ENCODE data around the gene NMNAT2. TPM values are rescaled to one million over a fixed set of nuclear protein-coding genes. Genes with fewer than 3 reads are reported as not detected.
A peak's percentile ranks its signal among the peaks of the same experiment; 100 is the strongest.
"Not testable (repeated sequence)": the region's sequence is repeated elsewhere in the genome, so short reads cannot be mapped to it uniquely, and the experiment has no call there.

Gene NMNAT2
- total and polyA plus RNA-seq, 3 experiments from 2014 or later = not detected

- POLR2A ChIA-PET = no interaction called here
- H3K4me1 Mint-ChIP-seq = no peaks in the 10 kb centered on the region
- H3K4me3 ChIP-seq (ENCODE audit: low read length) = no peak overlapping the region
- H3K9me3 Mint-ChIP-seq = no peaks in the 10 kb centered on the region
- H3K9me3 ChIP-seq (ENCODE audit: low read length) = no peaks in the 10 kb centered on the region
- no peak overlapping the region for H3K27ac Mint-ChIP-seq
- H3K27me3 ChIP-seq (ENCODE audit: insufficient read depth, low read length, poor library complexity, severe bottlenecking) = no peaks in the 10 kb centered on the region
- CTCF ChIA-PET = no interaction called here
- no peak overlapping the region for H3K4me3 Mint-ChIP-seq
- DNase-seq = no peak
- peaks cover 15 to 43% of the 10 kb centered on the region in 2 donors for H3K27me3 Mint-ChIP-seq
- no peaks in the 10 kb centered on the region for H3K36me3 ChIP-seq (ENCODE audit: insufficient read depth, low read length)
- no peak overlapping the region for H3K27ac ChIP-seq (ENCODE audit: low read depth, low read length)
- no peaks in the 10 kb centered on the region for H3K4me1 ChIP-seq (ENCODE audit: insufficient read depth, low read length)
- H3K36me3 Mint-ChIP-seq = no peaks in the 10 kb centered on the region
Observed at GRCh38 chr1:183432548-183432875, 14.3 kb upstream of the NMNAT2 start.

GRCh38 chr1:183431840-183432547 is 13.8 kb upstream of the NMNAT2 start:
- H3K27ac Mint-ChIP-seq = no peak overlapping the region
- H3K4me3 Mint-ChIP-seq = no peak overlapping the region
- H3K27me3 ChIP-seq (ENCODE audit: insufficient read depth, low read length, poor library complexity, severe bottlenecking) = no peaks in the 10 kb centered on the region
- H3K4me3 ChIP-seq (ENCODE audit: low read length) = no peak overlapping the region
- H3K9me3 Mint-ChIP-seq = no peaks in the 10 kb centered on the region
- H3K27ac ChIP-seq (ENCODE audit: low read depth, low read length) = no peak overlapping the region
- peaks cover 15 to 43% of the 10 kb centered on the region in 2 donors for H3K27me3 Mint-ChIP-seq
- ChIA-PET POLR2A (no interaction called here), CTCF (no interaction called here)
- no peaks in the 10 kb centered on the region for H3K4me1 Mint-ChIP-seq
- no peaks in the 10 kb centered on the region for H3K4me1 ChIP-seq (ENCODE audit: insufficient read depth, low read length)
- no peak for DNase-seq
- H3K36me3 ChIP-seq (ENCODE audit: insufficient read depth, low read length) = no peaks in the 10 kb centered on the region
- no peaks in the 10 kb centered on the region for H3K36me3 Mint-ChIP-seq
- H3K9me3 ChIP-seq (ENCODE audit: low read length) = no peaks in the 10 kb centered on the region

- H3K4me3 Mint-ChIP-seq; H3K27ac ChIP-seq (ENCODE audit: low read depth, low read length); H3K4me1 Mint-ChIP-seq; H3K27ac Mint-ChIP-seq; H3K36me3 ChIP-seq (ENCODE audit: insufficient read depth, low read length); H3K9me3 ChIP-seq (ENCODE audit: low read length); H3K4me3 ChIP-seq (ENCODE audit: low read length); POLR2A ChIA-PET; H3K36me3 Mint-ChIP-seq; CTCF ChIA-PET; H3K9me3 Mint-ChIP-seq; H3K27me3 ChIP-seq (ENCODE audit: insufficient read depth, low read length, poor library complexity, severe bottlenecking); DNase-seq; H3K4me1 ChIP-seq (ENCODE audit: insufficient read depth, low read length): not testable (repeated sequence)
- peaks cover 17 to 38% of the 10 kb centered on the region in 2 donors for H3K27me3 Mint-ChIP-seq
Observed at GRCh38 chr1:183427591-183427990, 9.4 kb upstream of the NMNAT2 start.

GRCh38 chr1:183424691-183425090 is 6.5 kb upstream of the NMNAT2 start:
- no peak overlapping the region for H3K4me3 Mint-ChIP-seq
- no peak for DNase-seq
- no peaks in the 10 kb centered on the region for H3K4me1 ChIP-seq (ENCODE audit: insufficient read depth, low read length)
- peaks cover 24 to 43% of the 10 kb centered on the region in 2 donors for H3K27me3 Mint-ChIP-seq
- ChIA-PET POLR2A (no interaction called here), CTCF (no interaction called here)
- no peak overlapping the region for H3K27ac Mint-ChIP-seq
- H3K36me3 Mint-ChIP-seq = no peaks in the 10 kb centered on the region
- H3K9me3 ChIP-seq (ENCODE audit: low read length) = no peaks in the 10 kb centered on the region
- no peak overlapping the region for H3K27ac ChIP-seq (ENCODE audit: low read depth, low read length)
- no peaks in the 10 kb centered on the region for H3K4me1 Mint-ChIP-seq
- H3K9me3 Mint-ChIP-seq = peaks cover 0 to 6% (median 0%) of the 10 kb centered on the region in 5 donors
- H3K36me3 ChIP-seq (ENCODE audit: insufficient read depth, low read length) = no peaks in the 10 kb centered on the region
- H3K27me3 ChIP-seq (ENCODE audit: insufficient read depth, low read length, poor library complexity, severe bottlenecking) = no peaks in the 10 kb centered on the region
- no peak overlapping the region for H3K4me3 ChIP-seq (ENCODE audit: low read length)

DNA sequence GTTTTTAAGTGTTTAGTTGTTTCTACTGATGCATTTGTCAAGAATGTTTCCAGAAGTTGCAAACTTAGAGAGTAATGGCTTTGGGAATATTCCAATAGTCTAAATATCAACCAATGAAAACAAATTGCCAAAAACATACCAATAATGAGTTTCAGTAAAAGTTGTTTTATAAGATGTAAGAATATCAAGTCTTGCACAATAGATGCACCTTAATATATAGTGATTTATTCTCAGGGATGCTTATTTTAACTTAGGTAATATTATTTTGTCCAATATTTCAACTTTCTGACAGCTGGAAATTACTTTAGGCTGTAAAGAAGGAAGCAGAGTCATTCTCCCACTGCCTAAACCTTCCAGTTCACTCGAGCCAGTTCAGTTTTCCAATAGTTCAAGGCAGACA is 5.4 kb upstream of the NMNAT2 start:
- Histone ChIP-seq H3K27me3 (ENCODE audit: insufficient read depth, low read length, poor library complexity, severe bottlenecking) (peaks cover 8% of the 10 kb centered on the region), H3K4me1 (ENCODE audit: insufficient read depth, low read length) (no peaks in the 10 kb centered on the region), H3K36me3 (ENCODE audit: insufficient read depth, low read length) (no peaks in the 10 kb centered on the region), H3K4me3 (ENCODE audit: low read length) (no peak overlapping the region), H3K9me3 (ENCODE audit: low read length) (no peaks in the 10 kb centered on the region), H3K27ac (ENCODE audit: low read depth, low read length) (no peak overlapping the region)
- H3K9me3 Mint-ChIP-seq = peaks cover 0 to 6% (median 3%) of the 10 kb centered on the region in 5 donors
- CTCF ChIA-PET = no interaction called here
- peaks cover 31 to 52% of the 10 kb centered on the region in 2 donors for H3K27me3 Mint-ChIP-seq
- DNase-seq = no peak
- no peaks in the 10 kb centered on the region for H3K36me3 Mint-ChIP-seq
- POLR2A ChIA-PET = no interaction called here
- H3K27ac Mint-ChIP-seq = no peak overlapping the region
- H3K4me3 Mint-ChIP-seq = no peak overlapping the region
- peaks cover 2 to 3% (median 3%) of the 10 kb centered on the region in 3 donors for H3K4me1 Mint-ChIP-seq

- Mint-ChIP-seq H3K4me3 (no peak overlapping the region), H3K27ac (no peak overlapping the region)
Observed at GRCh38 chr1:183419399-183419798, 1.2 kb upstream of the NMNAT2 start.

GRCh38 chr1:183418696-183419095 is 516 bp upstream of the NMNAT2 start:
- H3K4me1 Mint-ChIP-seq = peaks cover 25 to 28% (median 26%) of the 10 kb centered on the region in 3 donors
- H3K4me3 Mint-ChIP-seq = peak overlapping the region in 5 of 7 donors; percentile 30 to 63 (median 56)
- Histone ChIP-seq H3K4me3 (ENCODE audit: low read length) (no peak overlapping the region), H3K27me3 (ENCODE audit: insufficient read depth, low read length, poor library complexity, severe bottlenecking) (peaks cover 31% of the 10 kb centered on the region), H3K9me3 (ENCODE audit: low read length) (no peaks in the 10 kb centered on the region), H3K36me3 (ENCODE audit: insufficient read depth, low read length) (no peaks in the 10 kb centered on the region), H3K27ac (ENCODE audit: low read depth, low read length) (no peak overlapping the region), H3K4me1 (ENCODE audit: insufficient read depth, low read length) (peaks cover 6% of the 10 kb centered on the region)
- no peak for DNase-seq
- H3K27ac Mint-ChIP-seq = no peak overlapping the region
- H3K9me3 Mint-ChIP-seq = peaks cover 0 to 11% (median 2%) of the 10 kb centered on the region in 5 donors
- no peaks in the 10 kb centered on the region for H3K36me3 Mint-ChIP-seq
- H3K27me3 Mint-ChIP-seq = peaks cover 56 to 85% of the 10 kb centered on the region in 2 donors
- POLR2A ChIA-PET = no interaction called here
- CTCF ChIA-PET = no interaction called here

More at GRCh38 chr1:183419399-183419798, 1.2 kb upstream of the NMNAT2 start:
- Histone ChIP-seq H3K36me3 (ENCODE audit: insufficient read depth, low read length) (no peaks in the 10 kb centered on the region), H3K4me1 (ENCODE audit: insufficient read depth, low read length) (peaks cover 6% of the 10 kb centered on the region), H3K4me3 (ENCODE audit: low read length) (no peak overlapping the region), H3K27me3 (ENCODE audit: insufficient read depth, low read length, poor library complexity, severe bottlenecking) (peaks cover 31% of the 10 kb centered on the region), H3K9me3 (ENCODE audit: low read length) (no peaks in the 10 kb centered on the region), H3K27ac (ENCODE audit: low read depth, low read length) (no peak overlapping the region)
- peaks cover 0 to 11% (median 2%) of the 10 kb centered on the region in 5 donors for H3K9me3 Mint-ChIP-seq
- no peak for DNase-seq
- H3K27me3 Mint-ChIP-seq = peaks cover 53 to 80% of the 10 kb centered on the region in 2 donors
- ChIA-PET POLR2A (no interaction called here), CTCF (no interaction called here)
- no peaks in the 10 kb centered on the region for H3K36me3 Mint-ChIP-seq
- H3K4me1 Mint-ChIP-seq = peaks cover 25 to 28% (median 26%) of the 10 kb centered on the region in 3 donors

GRCh38 chr1:183416850-183417771 is 1.1 kb downstream of the NMNAT2 start:
- Histone ChIP-seq H3K9me3 (ENCODE audit: low read length) (no peaks in the 10 kb centered on the region), H3K36me3 (ENCODE audit: insufficient read depth, low read length) (no peaks in the 10 kb centered on the region), H3K27ac (ENCODE audit: low read depth, low read length) (no peak overlapping the region), H3K4me1 (ENCODE audit: insufficient read depth, low read length) (peaks cover 6% of the 10 kb centered on the region), H3K4me3 (ENCODE audit: low read length) (no peak overlapping the region), H3K27me3 (ENCODE audit: insufficient read depth, low read length, poor library complexity, severe bottlenecking) (peaks cover 31% of the 10 kb centered on the region)
- CTCF ChIA-PET = no interaction called here
- Mint-ChIP-seq H3K27me3 (peaks cover 52 to 74% of the 10 kb centered on the region in 2 donors), H3K27ac (peak overlapping the region in 1 of 8 donors; percentile 14), H3K4me3 (peak overlapping the region in 6 of 7 donors; percentile 36 to 73 (median 61)), H3K9me3 (peaks cover 0 to 11% (median 2%) of the 10 kb centered on the region in 5 donors), H3K36me3 (no peaks in the 10 kb centered on the region), H3K4me1 (peaks cover 25 to 28% (median 26%) of the 10 kb centered on the region in 3 donors)
- peak in 3 of 5 donors; percentile 5 to 28 (median 14) for DNase-seq
- POLR2A ChIA-PET = no interaction called here

Data from CD8-positive, alpha-beta memory T cell (primary cell).